ENCODE measurements around the gene COL5A1.

DNA sequence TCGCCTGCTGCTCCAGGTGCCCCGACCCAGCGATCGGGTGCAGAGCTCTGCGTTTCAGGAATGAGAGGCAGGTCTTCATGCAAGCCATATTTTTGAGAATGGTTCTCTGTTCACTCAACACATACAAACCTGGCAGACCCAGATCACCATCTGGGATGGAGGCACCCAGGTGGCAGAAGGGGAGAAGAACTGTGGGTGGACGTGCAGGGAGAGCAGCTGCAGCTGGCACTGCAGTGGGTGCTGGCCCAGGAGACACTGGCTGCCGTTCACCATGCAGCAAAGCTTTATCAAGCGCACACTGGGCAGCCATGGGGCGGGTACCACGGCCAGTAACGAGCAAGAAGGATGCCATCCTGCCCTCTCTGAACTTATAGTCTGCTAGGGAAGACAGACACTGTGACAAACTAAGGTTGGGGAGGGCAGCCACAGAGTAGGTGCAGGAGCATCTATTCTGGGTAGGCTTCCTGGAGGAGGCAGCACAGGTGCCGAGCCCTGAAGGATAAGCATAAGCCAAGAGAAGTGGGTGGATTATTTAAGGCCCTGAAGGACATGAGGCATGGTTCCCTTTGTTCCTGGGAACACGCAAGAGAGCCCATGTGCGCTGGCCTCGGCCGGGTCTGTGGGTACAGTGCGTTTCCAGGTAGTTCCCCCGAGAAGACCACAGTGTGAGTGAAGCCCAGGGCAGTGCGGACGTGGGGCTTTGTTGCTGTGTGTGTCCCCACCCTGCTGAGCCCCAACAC is 192.8 kb downstream of the COL5A1 start:
- no peak for TF ChIP-seq POLR2A (IDR thresholded peaks at IDR 0.05)
- TF ChIP-seq, protein P1, sequence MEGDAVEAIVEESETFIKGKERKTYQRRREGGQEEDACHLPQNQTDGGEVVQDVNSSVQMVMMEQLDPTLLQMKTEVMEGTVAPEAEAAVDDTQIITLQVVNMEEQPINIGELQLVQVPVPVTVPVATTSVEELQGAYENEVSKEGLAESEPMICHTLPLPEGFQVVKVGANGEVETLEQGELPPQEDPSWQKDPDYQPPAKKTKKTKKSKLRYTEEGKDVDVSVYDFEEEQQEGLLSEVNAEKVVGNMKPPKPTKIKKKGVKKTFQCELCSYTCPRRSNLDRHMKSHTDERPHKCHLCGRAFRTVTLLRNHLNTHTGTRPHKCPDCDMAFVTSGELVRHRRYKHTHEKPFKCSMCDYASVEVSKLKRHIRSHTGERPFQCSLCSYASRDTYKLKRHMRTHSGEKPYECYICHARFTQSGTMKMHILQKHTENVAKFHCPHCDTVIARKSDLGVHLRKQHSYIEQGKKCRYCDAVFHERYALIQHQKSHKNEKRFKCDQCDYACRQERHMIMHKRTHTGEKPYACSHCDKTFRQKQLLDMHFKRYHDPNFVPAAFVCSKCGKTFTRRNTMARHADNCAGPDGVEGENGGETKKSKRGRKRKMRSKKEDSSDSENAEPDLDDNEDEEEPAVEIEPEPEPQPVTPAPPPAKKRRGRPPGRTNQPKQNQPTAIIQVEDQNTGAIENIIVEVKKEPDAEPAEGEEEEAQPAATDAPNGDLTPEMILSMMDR (IDR thresholded peaks at IDR 0.05), result no peak

All from esophagus squamous epithelium (tissue), 4 donors.